NCI-H146 treated with DMSO at 0.1 percent for 48 hours (cell line): Measurements from ENCODE around the gene LRRC61.
"Not testable (repeated sequence)": the region's sequence is repeated elsewhere in the genome, so short reads cannot be mapped to it uniquely, and the experiment has no call there.

Source experiments
- DNase-seq: peaks from one replicate; lab custom pipeline; 2025; ENCODE audit not compliant: unreplicated experiment; lab: John Stamatoyannopoulos, UW

Gene LRRC61

GRCh38 chr7:150307129-150307528 lies 16.0 kb upstream of the LRRC61 start:
- no peak for DNase-seq

GRCh38 chr7:150307904-150308303 lies 15.3 kb upstream of the LRRC61 start:
- no peak for DNase-seq

DNA sequence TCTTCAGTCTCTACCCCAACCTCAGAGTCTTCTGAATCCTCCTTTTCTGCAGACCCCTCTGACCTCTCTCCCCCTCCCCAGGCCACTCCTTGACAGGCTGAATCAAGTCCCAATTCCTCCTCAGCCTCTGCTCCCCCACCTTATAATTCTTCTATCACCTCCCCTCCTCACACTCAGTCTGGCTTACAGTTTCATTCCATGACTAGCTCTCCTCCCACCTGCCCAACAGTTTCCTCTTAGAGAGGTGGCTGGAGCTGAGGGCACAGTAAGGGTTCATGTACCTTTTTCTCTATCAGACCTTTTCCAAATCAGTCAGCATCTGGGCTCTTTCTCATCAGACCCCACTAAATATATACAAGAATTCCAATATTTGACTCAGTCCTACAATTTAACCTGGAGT lies 14.6 kb upstream of the LRRC61 start:
- no peak for DNase-seq

GRCh38 chr7:150311146-150311545 lies 12.0 kb upstream of the LRRC61 start:
- DNase-seq, result no peak

DNA sequence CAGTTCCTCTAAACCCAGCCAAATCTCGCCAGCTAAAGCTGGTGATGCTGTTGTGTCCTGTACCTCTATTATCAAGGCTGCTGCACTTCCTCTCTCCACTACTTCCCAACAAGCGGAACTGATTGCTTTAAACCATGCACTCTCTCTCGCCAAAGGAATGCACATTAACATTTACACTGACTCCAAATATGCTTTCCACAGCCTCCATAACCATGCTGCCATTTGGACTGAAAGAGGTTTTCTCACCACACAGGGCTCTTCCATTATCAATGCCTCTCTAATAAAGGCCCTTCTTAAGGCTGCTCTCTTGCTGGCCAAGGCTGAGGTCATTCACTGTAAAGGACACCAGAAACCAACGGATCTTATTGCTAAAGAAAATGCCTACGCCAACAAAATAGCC lies 11.4 kb upstream of the LRRC61 start:
- no peak for DNase-seq

DNA sequence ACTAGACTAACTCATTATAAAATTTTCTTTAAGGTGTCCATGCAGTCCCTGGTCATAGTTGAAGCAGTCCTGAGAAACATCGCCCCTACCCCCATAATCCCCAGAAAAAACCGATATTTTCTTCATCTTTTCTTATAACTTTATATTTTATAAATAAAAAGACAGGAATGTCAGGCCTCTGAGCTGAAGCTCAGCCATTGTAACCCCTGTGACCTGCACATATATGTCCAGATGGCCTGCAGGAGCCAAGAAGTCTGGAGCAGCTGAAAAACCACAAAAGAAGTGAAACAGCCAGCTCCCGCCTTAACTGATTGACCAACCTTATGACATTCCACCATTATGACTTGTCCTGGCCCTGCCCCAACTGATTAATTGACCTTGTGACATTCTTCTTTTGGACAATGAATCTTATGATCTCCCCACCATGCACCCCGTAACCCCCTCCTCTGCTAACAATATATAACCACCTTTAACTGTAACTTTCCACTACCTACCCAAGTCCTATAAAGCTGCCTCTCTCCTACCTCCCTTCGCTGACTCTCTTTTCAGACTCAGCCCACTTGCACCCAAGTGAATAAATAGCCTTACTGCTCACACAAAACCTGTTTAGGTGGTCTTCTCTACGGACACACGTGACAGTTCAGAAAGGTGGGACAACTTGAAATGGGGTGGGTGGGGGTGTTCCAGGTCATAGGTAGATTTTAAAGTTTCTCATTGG lies 10.3 kb upstream of the LRRC61 start:
- not testable (repeated sequence) for DNase-seq

DNA sequence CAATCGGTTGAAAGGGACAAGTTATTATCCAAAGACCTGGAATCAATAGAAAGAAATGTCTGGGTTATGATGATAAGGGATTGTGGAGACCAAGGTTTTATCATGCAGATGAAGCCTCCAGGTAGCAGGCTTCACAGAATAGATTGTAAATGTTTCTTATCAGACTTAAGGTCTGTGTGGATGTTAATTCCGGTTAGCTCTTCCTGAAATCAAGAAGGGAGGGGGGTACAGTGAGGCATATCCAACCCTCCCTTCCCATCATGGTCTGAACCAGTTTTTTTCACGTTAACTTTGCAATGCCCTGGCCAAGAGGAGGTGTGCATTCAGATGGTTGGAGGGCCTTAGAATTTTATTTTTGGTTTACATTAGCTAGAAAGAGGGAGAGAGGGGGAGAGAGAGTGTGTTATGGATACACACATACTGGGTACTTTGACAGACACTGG lies 9.8 kb upstream of the LRRC61 start:
- DNase-seq, result no peak

GRCh38 chr7:150313870-150314269 lies 9.3 kb upstream of the LRRC61 start:
- DNase-seq, result no peak

DNA sequence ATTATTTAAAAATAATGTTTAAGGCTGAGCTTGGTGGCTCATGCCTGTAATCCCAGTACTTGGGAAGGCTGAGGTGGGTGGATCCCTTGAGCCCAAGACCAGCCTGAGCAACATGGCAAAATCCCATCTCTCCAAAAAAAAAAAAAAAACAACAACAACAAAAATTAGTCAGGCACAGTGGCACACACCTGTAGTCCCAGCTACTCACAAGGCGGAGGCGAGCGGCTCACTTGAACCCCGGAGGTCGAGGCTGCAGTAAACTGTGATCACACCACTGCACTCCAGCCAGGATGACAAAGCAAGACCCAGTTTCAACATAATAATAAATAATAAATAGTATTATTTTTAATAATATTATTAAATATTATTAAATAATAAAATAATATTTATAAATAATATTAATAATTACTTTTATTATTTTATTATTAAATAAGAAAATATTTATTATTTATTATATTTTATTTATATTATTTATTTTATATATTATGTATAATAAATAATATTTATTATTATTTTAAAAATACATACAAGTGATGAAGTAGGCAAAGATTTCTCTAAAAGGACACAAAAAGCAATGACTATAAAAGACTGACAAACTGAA lies 8.4 kb upstream of the LRRC61 start:
- DNase-seq, result no peak

DNA sequence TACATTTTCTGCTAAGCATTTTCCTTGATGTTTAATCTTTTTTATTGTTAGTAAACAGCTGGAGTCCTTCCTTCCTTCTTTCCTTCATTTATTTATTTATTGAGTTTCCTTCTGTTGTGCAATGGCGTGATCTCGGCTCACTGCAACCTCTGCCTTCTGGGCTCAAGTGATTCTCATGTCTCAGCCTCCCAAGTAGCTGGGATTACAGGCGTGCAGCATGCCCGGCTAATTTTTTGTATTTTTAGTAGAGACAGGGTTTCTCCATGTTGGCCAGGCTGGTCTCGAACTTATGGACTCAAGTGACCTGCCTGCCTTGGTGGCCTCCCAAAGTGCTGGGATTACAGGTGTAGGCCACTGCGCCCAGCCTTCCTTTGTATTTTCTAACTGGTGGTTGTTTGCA lies 6.2 kb upstream of the LRRC61 start:
- not testable (repeated sequence) for DNase-seq

DNA sequence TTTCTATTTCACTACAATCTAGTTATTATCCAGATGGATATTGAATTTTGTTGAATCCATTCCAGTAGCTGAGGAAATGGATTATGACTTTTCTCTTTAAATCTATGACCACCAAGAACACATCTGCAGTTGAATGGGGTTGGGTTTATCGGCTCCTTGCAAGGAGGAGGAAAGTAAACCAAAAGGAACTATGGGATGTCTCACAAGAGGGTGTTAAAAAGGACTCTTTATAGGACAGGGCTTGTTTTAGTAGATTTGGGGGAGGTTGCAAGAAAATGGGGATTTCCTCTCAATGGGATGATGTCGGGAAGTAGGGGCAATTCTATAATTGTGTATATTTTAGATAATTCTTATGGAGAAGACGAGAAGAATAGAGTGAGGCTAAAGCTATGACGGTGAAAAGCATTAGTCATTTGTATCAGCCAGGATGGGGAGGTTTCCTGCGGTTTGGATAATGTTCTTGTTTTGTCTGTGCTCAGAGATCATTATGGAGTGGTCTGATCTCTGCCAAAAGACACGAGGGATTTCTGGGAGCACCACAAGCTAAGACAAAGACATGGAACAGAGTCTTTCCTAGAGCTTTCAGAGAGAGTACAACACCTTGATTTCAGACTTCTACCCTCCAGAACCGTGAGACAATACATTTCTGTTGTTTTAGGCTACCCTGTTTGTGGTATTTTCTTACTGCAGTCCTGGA lies 5.3 kb upstream of the LRRC61 start:
- DNase-seq, result peak; percentile 4

DNA sequence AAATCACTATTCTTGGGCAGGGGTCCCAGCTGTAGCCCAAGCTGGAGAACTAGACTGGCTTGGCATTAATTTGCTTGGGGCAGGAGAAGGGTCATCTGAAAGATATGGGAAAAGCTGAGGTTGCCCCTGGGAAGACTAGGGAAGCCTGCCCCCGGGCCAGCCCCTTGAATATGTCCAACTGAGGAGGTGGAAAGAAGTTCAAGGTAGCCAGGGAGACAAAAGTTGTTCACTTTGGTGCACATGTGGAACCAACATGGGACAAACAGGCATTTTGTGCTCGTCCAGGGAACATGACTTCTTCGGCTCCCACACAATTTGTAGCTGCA lies 1.4 kb upstream of the LRRC61 start:
- DNase-seq, result no peak

GRCh38 chr7:150322114-150322832 lies 882 bp upstream of the LRRC61 start:
- peak; percentile 14 for DNase-seq

GRCh38 chr7:150323682-150324372 lies 672 bp downstream of the LRRC61 start:
- DNase-seq, result no peak

DNA sequence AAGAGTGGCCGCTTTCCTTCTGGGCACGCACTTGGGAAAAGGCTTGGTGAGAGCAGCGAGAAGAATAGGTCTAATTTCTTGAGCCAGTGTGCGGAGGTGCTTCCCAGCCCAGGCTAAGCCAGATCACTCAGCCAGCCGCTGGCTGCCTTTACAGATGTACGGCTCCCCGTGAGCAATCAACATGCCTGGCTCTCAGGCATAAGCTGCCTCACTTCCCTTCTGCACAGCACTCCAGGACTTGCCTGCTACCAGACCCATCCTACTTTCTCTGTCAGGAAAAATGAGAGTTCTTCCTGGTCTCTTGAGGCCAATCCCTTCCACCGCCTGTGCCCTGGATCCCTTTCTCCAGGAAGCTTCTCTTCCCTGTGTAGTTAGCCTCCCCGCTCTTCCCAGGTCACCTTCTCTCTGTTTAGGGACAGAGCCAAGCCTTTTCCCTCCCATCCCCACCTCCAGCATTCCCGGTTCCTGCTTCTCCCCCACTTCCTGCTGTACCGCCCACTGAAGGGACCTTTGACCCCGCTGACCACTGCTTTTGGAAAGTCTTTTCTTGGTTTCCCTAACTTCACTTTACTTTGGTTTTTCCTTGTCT lies 1.3 kb downstream of the LRRC61 start:
- no peak for DNase-seq

GRCh38 chr7:150325110-150325611 lies 2.0 kb downstream of the LRRC61 start:
- no peak for DNase-seq

GRCh38 chr7:150325901-150326300 lies 2.7 kb downstream of the LRRC61 start:
- no peak for DNase-seq

DNA sequence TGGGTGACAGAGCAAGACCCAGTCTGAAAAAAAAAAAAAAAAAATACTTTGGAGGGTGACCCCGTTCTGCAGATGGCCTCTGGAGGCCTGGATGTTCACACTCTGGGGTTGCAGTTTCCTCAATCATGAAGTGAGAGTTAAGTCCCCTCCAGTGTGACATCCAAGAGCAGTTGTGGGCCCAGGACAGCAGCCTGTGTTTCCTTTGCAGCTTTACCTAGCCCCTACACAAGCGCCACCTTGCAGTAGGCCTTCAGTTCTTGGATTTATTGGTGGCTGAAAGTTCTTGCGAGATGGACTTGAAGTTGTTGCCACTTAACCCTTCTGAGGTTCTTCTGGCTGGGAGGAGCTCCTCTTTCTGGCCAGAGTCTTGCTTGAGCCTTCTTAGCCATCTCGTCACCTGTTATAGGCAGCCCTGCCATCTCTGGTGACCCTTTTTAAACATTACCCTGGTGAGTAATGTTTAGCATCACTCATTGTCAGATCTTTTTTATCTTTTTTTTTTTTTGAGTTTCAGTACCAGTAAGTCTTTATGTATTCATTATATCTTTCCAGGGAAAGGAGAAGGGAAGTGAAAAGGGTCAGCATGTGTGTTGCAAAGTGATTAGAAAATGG lies 3.6 kb downstream of the LRRC61 start:
- DNase-seq, result no peak

DNA sequence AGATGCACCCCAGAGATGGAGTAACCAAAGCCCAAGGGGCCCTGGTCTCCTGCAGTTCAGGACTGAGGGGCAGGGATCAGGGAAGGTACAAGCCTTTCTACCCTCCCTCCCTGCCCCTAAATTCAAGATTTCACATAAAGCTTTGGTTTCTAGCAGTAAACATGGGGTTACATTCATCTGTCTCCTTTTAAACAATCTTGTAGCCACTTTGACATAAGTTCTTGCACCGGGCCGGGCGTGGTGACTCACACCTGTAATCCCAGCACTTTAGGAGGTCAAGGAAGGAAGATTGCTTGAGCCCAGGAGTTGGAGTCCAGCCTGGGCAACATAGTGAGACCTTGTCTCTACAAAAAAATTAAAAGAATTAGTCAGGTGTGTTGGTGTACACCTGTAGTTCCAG lies 4.2 kb downstream of the LRRC61 start:
- DNase-seq, result no peak
